Measurements from ENCODE around the gene PARP9. TPM values are rescaled to one million over a fixed set of nuclear protein-coding genes. Genes with fewer than 3 reads are reported as not detected.
"Not testable (repeated sequence)": the region's sequence is repeated elsewhere in the genome, so short reads cannot be mapped to it uniquely, and the experiment has no call there.

The PARP9 gene
- total RNA-seq, 1 donor, result 33.3 TPM

DNA sequence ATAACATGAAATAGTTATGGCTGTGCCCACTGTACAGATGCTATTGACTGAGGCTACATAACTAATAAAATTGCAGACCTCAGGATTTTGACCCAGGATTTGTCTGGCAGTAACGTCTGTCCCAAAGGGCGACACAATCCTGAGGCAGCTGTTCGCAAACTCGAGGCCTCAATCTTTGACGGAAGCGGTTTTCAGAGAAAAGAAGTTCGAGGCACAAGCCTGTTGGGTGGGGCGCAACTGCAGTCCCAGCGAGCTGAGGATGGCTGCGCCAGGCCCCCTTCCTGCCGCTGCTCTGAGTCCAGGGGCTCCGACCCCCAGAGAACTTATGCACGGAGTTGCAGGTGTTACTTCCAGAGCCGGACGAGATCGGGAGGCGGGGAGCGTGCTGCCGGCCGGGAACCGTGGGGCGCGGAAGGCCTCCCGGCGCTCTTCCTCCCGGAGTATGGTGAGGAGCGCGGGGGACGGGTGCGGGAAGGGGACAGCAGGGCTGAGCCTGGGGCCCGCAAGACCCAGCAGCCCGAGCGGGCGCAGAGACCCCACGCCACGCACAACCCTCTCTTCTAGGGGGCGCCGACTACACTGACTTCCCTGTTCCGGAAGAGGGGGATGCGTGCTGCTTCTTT is 13.4 kb upstream of the PARP9 start, which contains the start of gene PARP15:
PARP15 (plus strand) TSS at position 242 of the 623 bp plus-strand sequence; CDS start at position 260, 18 bp downstream.
- peak; percentile 26 for DNase-seq (ENCODE audit: insufficient read length, low spot score, missing footprints)

GRCh38 chr3:122576174-122576940 is 12.3 kb upstream of the PARP9 start:
- no peak for DNase-seq (ENCODE audit: insufficient read length, low spot score, missing footprints)
- TF ChIP-seq CTCF (IDR thresholded peaks at IDR 0.05; ENCODE audit: extremely low read depth, low read depth, low read length), result no peak
- peaks cover 5% of the 10 kb centered on the region for H3K36me3 ChIP-seq (ENCODE audit: insufficient read depth, low read length)
- no peak overlapping the region for H3K4me3 ChIP-seq (ENCODE audit: insufficient read depth, low read length)
- no peaks in the 10 kb centered on the region for H4K20me1 ChIP-seq (ENCODE audit: insufficient read depth, low read length)
- no peak overlapping the region for H2AFZ ChIP-seq (ENCODE audit: low read length)
- H3K4me1 ChIP-seq (ENCODE audit: insufficient read depth, low read length), result peaks cover 22% of the 10 kb centered on the region
- no peaks in the 10 kb centered on the region for H3K27me3 ChIP-seq (ENCODE audit: insufficient read depth, low read length)
- no peaks in the 10 kb centered on the region for H3K79me2 ChIP-seq (ENCODE audit: insufficient read depth, low read length)
- H3K9me3 ChIP-seq (ENCODE audit: low read depth, low read length), result no peaks in the 10 kb centered on the region
- no peak overlapping the region for H3K27ac ChIP-seq (ENCODE audit: low read depth, low read length)
- peak overlapping the region; percentile 11 for H3K4me2 ChIP-seq (ENCODE audit: insufficient read depth, low read length)

More for the DNA sequence above, 13.4 kb upstream of the PARP9 start, which contains the start of gene PARP15:
- H4K20me1 ChIP-seq (ENCODE audit: insufficient read depth, low read length), result no peaks in the 10 kb centered on the region
- H3K79me2 ChIP-seq (ENCODE audit: insufficient read depth, low read length), result no peaks in the 10 kb centered on the region
- H3K4me2 ChIP-seq (ENCODE audit: insufficient read depth, low read length), result peak within 1 kb of the TSS; percentile 81
- TF ChIP-seq CTCF (IDR thresholded peaks at IDR 0.05; ENCODE audit: extremely low read depth, low read depth, low read length), result no peak
- peak within 1 kb of the TSS; percentile 94 for H2AFZ ChIP-seq (ENCODE audit: low read length)
- H3K9me3 ChIP-seq (ENCODE audit: low read depth, low read length), result no peaks in the 10 kb centered on the region
- H3K4me1 ChIP-seq (ENCODE audit: insufficient read depth, low read length), result peaks cover 22% of the 10 kb centered on the region
- peak within 1 kb of the TSS; percentile 73 for H3K4me3 ChIP-seq (ENCODE audit: insufficient read depth, low read length)
- H3K27ac ChIP-seq (ENCODE audit: low read depth, low read length), result no peak within 1 kb of the TSS
- H3K27me3 ChIP-seq (ENCODE audit: insufficient read depth, low read length), result no peaks in the 10 kb centered on the region
- H3K36me3 ChIP-seq (ENCODE audit: insufficient read depth, low read length), result no peaks in the 10 kb centered on the region

DNA sequence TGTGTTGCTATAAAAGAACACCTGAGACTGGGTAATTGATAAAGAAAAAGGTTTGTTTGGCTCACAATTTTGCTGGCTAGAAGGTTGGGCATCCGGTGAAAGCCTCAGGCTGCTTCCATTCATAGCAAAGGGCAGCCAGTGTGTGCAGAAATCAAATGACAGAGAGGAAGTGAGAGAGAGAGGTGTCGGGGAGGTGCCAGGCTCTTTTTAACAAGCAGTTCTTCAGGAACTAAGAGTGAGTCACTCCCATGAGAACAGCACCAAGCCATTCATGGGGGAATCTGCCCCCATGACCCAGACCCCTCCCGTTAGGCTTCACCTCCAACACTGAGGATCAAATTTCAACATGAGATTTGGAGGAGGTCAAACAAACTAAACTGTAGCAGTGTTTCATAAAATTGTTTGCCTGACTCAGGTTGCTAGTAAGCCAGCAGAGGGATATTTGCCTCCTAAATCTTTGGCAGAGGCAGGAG is 8.9 kb upstream of the PARP9 start:
- Histone ChIP-seq H2AFZ (ENCODE audit: low read length) (peak overlapping the region; percentile 42), H3K4me3 (ENCODE audit: insufficient read depth, low read length) (no peak overlapping the region), H3K9me3 (ENCODE audit: low read depth, low read length) (no peaks in the 10 kb centered on the region), H3K27ac (ENCODE audit: low read depth, low read length) (peak overlapping the region; percentile 15), H4K20me1 (ENCODE audit: insufficient read depth, low read length) (no peaks in the 10 kb centered on the region), H3K27me3 (ENCODE audit: insufficient read depth, low read length) (no peaks in the 10 kb centered on the region), H3K79me2 (ENCODE audit: insufficient read depth, low read length) (no peaks in the 10 kb centered on the region), H3K4me2 (ENCODE audit: insufficient read depth, low read length) (no peak overlapping the region), H3K4me1 (ENCODE audit: insufficient read depth, low read length) (peaks cover 22% of the 10 kb centered on the region), H3K36me3 (ENCODE audit: insufficient read depth, low read length) (peaks cover 27% of the 10 kb centered on the region)
- no peak for DNase-seq (ENCODE audit: insufficient read length, low spot score, missing footprints)
- TF ChIP-seq CTCF (IDR thresholded peaks at IDR 0.05; ENCODE audit: extremely low read depth, low read depth, low read length), result no peak

DNA sequence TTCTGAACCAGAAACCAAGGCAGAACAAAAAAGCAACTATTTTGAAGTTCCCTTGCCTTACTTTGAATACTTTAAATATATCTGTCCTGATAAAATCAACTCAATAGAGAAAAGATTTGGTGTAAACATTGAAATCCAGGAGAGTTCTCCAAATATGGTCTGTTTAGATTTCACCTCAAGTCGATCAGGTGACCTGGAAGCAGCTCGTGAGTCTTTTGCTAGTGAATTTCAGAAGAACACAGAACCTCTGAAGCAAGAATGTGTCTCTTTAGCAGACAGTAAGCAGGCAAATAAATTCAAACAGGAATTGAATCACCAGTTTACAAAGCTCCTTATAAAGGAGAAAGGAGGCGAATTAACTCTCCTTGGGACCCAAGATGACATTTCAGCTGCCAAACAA is 4.7 kb upstream of the PARP9 start:
- H3K4me3 ChIP-seq (ENCODE audit: insufficient read depth, low read length), result no peak overlapping the region
- H3K27me3 ChIP-seq (ENCODE audit: insufficient read depth, low read length), result no peaks in the 10 kb centered on the region
- peaks cover 44% of the 10 kb centered on the region for H3K36me3 ChIP-seq (ENCODE audit: insufficient read depth, low read length)
- no peak for TF ChIP-seq CTCF (IDR thresholded peaks at IDR 0.05; ENCODE audit: extremely low read depth, low read depth, low read length)
- DNase-seq (ENCODE audit: insufficient read length, low spot score, missing footprints), result no peak
- no peaks in the 10 kb centered on the region for H4K20me1 ChIP-seq (ENCODE audit: insufficient read depth, low read length)
- H3K4me2 ChIP-seq (ENCODE audit: insufficient read depth, low read length), result no peak overlapping the region
- H3K27ac ChIP-seq (ENCODE audit: low read depth, low read length), result no peak overlapping the region
- peaks cover 17% of the 10 kb centered on the region for H3K4me1 ChIP-seq (ENCODE audit: insufficient read depth, low read length)
- H2AFZ ChIP-seq (ENCODE audit: low read length), result no peak overlapping the region
- H3K79me2 ChIP-seq (ENCODE audit: insufficient read depth, low read length), result peaks cover 13% of the 10 kb centered on the region
- no peaks in the 10 kb centered on the region for H3K9me3 ChIP-seq (ENCODE audit: low read depth, low read length)

DNA sequence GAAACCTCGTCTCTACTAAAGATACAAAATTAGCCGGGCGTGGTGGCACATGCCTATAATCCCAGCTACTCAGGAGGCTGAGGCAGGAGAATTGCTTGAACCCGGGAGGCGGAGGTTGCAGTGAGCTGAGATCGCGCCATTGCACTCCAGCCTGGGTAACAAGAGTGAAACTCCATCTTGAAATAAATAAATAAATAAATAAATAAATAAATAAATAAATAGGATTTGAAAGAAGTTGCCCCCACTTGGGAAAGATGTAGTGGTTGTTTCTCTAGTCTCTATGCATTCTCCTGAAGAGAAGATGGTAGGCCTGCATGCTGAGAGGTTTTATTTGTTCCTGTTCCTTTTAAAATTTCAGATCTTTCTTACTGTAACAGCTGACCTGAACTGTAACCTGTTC is 4.0 kb upstream of the PARP9 start:
- H3K4me3 ChIP-seq (ENCODE audit: insufficient read depth, low read length); DNase-seq (ENCODE audit: insufficient read length, low spot score, missing footprints); H3K9me3 ChIP-seq (ENCODE audit: low read depth, low read length); H4K20me1 ChIP-seq (ENCODE audit: insufficient read depth, low read length); H3K4me2 ChIP-seq (ENCODE audit: insufficient read depth, low read length); H3K27me3 ChIP-seq (ENCODE audit: insufficient read depth, low read length); H3K27ac ChIP-seq (ENCODE audit: low read depth, low read length); H2AFZ ChIP-seq (ENCODE audit: low read length): not testable (repeated sequence)
- Histone ChIP-seq H3K36me3 (ENCODE audit: insufficient read depth, low read length) (peaks cover 44% of the 10 kb centered on the region), H3K79me2 (ENCODE audit: insufficient read depth, low read length) (peaks cover 17% of the 10 kb centered on the region), H3K4me1 (ENCODE audit: insufficient read depth, low read length) (peaks cover 18% of the 10 kb centered on the region)
